B cell (primary cell): ENCODE results near the gene CHSY3. TPM values are rescaled to one million over a fixed set of nuclear protein-coding genes. Genes with fewer than 3 reads are reported as not detected.

Experiments used
- ATAC-seq: fragments of 200-7000 bp; cut with Tn5 transposase; one replicate; pipeline ENCODE4 v1.10.0; 2021; ENCODE audit warnings: low read depth, mild to moderate bottlenecking, moderate number of reproducible peaks, moderate library complexity
- CTCF ChIA-PET: fragments of 350-600 bp; sonication (Branson Sonifier 250); formaldehyde crosslinking; loops from one replicate; lab custom pipeline; 2021; ENCODE audit warnings: antibody characterized with exemption, inconsistent platforms; lab: Charles Lee
- POLR2A ChIA-PET: fragments of 350-600 bp; sonication (Branson Sonifier 250); formaldehyde crosslinking; loops from one replicate; lab custom pipeline; 2021; ENCODE audit warnings: antibody characterized with exemption; lab: Charles Lee
- DNase-seq: peaks from one replicate; pipeline ENCODE4 v3.0.0; 2013
- H2AFZ ChIP-seq: 2 replicates; pipeline ENCODE4 v1.6.1; 2012; ENCODE audit warnings: mild to moderate bottlenecking, low read depth, low read length; ENCODE audit not compliant: insufficient read depth, poor library complexity, severe bottlenecking
- H3K27ac ChIP-seq, 2 donors: 1 replicate in 1 of 2; 2 replicates in 1 of 2; pipeline ENCODE4 v1.5.1; 2012 to 2013; ENCODE audit warnings: low read length in 2 of 2, mild to moderate bottlenecking in 2 of 2, moderate library complexity in 1 of 2
- H3K27me3 ChIP-seq, 4 experiments: fragments of 200-600 bp in 1 of 4; sonication (generic) in 1 of 4; replicated peaks in 1 of 4; 1 replicate in 2 of 4; 2 replicates in 2 of 4; pipeline versions ENCODE4 v1.6.1 to v1.7.0; 2013 to 2016; ENCODE audit warnings: low read length in 3 of 4, mild to moderate bottlenecking in 2 of 4, mixed read lengths in 1 of 4, moderate library complexity in 1 of 4; ENCODE audit not compliant: insufficient read depth in 4 of 4, control insufficient read depth in 3 of 4; ENCODE audit errors: control extremely low read depth in 1 of 4
- H3K36me3 ChIP-seq, 2 experiments: replicated peaks in 1 of 2; 1 replicate in 1 of 2; 2 replicates in 1 of 2; pipeline versions ENCODE4 v1.6.1 to v1.7.1; 2013; ENCODE audit warnings: low read length in 1 of 2; ENCODE audit not compliant: insufficient read depth in 2 of 2, control insufficient read depth in 1 of 2; ENCODE audit errors: control extremely low read depth in 1 of 2, extremely low read depth in 1 of 2
- H3K4me1 ChIP-seq, 2 donors: fragments of 200-600 bp in 1 of 2; sonication (generic) in 1 of 2; 1 replicate in 1 of 2; 2 replicates in 1 of 2; pipeline versions ENCODE4 v1.5.1 to v1.6.1; 2013 to 2017; ENCODE audit warnings: low read length in 2 of 2; ENCODE audit not compliant: control insufficient read depth in 2 of 2, insufficient read depth in 2 of 2
- H3K4me2 ChIP-seq: replicated peaks from 2 replicates; pipeline ENCODE3; 2012; ENCODE audit warnings: mild to moderate bottlenecking, low read depth, low read length; ENCODE audit not compliant: poor library complexity, severe bottlenecking
- H3K4me3 ChIP-seq, 5 experiments: fragments of 200-600 bp in 1 of 5; sonication (generic) in 1 of 5; 1 replicate in 3 of 5; 2 replicates in 2 of 5; pipeline versions ENCODE4 v1.5.1 to v1.7.0; 2011 to 2016; ENCODE audit warnings: low read length in 4 of 5, mild to moderate bottlenecking in 4 of 5, low read depth in 2 of 5, control low read depth in 1 of 5, moderate library complexity in 1 of 5; ENCODE audit not compliant: insufficient read depth in 1 of 5; ENCODE audit errors: control extremely low read depth in 1 of 5, extremely low read depth in 1 of 5
- H3K79me2 ChIP-seq: fragments of 200-600 bp; sonication (generic); one replicate; pipeline ENCODE4 v1.6.0; 2016; ENCODE audit warnings: low read length; ENCODE audit not compliant: control insufficient read depth, insufficient read depth
- H3K9ac ChIP-seq: fragments of 200-600 bp; sonication (generic); 2 replicates; pipeline ENCODE4 v1.6.1; 2017; ENCODE audit warnings: mild to moderate bottlenecking, low read length, moderate library complexity
- H3K9me3 ChIP-seq, 3 donors: one replicate each; pipeline versions ENCODE4 v1.6.1 to v1.7.1; 2013; ENCODE audit warnings: low read length in 2 of 3; ENCODE audit not compliant: control insufficient read depth in 2 of 3, insufficient read depth in 1 of 3; ENCODE audit errors: control extremely low read depth in 1 of 3
- H4K20me1 ChIP-seq: 2 replicates; pipeline ENCODE4 v1.6.0; 2012; ENCODE audit warnings: mild to moderate bottlenecking, low read length; ENCODE audit not compliant: insufficient read depth, control insufficient read depth, poor library complexity, severe bottlenecking
- H3K27ac Mint-ChIP-seq: one replicate; pipeline ENCODE4 v1.8.0; 2021; ENCODE audit warnings: mixed read lengths
- H3K27me3 Mint-ChIP-seq: one replicate; pipeline ENCODE4 v1.8.0; 2021; ENCODE audit warnings: mixed read lengths
- H3K4me1 Mint-ChIP-seq: one replicate; pipeline ENCODE4 v1.8.0; 2021; ENCODE audit warnings: mixed read lengths
- H3K4me3 Mint-ChIP-seq: one replicate; pipeline ENCODE4 v1.8.0; 2021; ENCODE audit warnings: mixed read lengths
- H3K9me3 Mint-ChIP-seq: one replicate; pipeline ENCODE4 v1.8.0; 2022; ENCODE audit warnings: mixed read lengths; ENCODE audit not compliant: insufficient read depth
- CTCF ChIP-seq: fragments of 200-600 bp; IDR thresholded peaks from one replicate; pipeline ENCODE4 v1.8.0; 2022; ENCODE audit warnings: antibody characterized with exemption, mild to moderate bottlenecking
- EZH2 ChIP-seq: IDR thresholded peaks from 2 replicates; pipeline ENCODE4 v1.6.1; 2012; ENCODE audit warnings: borderline replicate concordance, low read depth, mild to moderate bottlenecking, moderate library complexity, low read length; ENCODE audit not compliant: insufficient read depth, poor library complexity, severe bottlenecking
- whole genome bisulfite sequencing: methylation state at CpG from one replicate; pipeline ENCODE4 v1.1.5; 2013; ENCODE audit warnings: missing lambda C conversion rate; ENCODE audit not compliant: insufficient coverage; 5-methylcytosine and 5-hydroxymethylcytosine counted together
- intact Hi-C: fragments of 100-400 bp; cut with micrococcal nuclease; formaldehyde crosslinking; loops from one replicate; pipeline ENCODE4 v1.10.0; 2022
- polyA plus RNA-seq: library from polyadenylated mRNA; depleted of rRNA; stranded (reverse); fragments of >200 nt; gene quantifications from 2 replicates; pipeline ENCODE4 v1.2.3, GENCODE V29; 2012
- total RNA-seq, 2 donors: library from RNA; stranded (reverse); fragments of 120-200 nt in 1 of 2; gene quantifications; 1 replicate in 1 of 2; 2 replicates in 1 of 2; pipeline versions ENCODE4 v1.2.3 to v1.2.4, GENCODE V29; 2013 to 2022

Gene CHSY3
- total and polyA plus RNA-seq, 2 donors (not counting 1 experiment from before 2014, with no cell fraction given): not detected

- no peak overlapping the region for H3K4me3 Mint-ChIP-seq
These were observed 41.6 kb downstream of the CHSY3 start for GRCh38 chr5:129945774-129946270.

GRCh38 chr5:129951039-129951438 lies 46.8 kb downstream of the CHSY3 start:
- CTCF ChIA-PET: no interaction called here
- H3K9me3 Mint-ChIP-seq: peaks cover 3% of the 10 kb centered on the region
- no peak overlapping the region for H3K27ac ChIP-seq
- TF ChIP-seq EZH2: no peak
- no peak for TF ChIP-seq CTCF
- no peaks in the 10 kb centered on the region for H3K27me3 ChIP-seq
- no peak overlapping the region for H3K27ac Mint-ChIP-seq
- no peaks in the 10 kb centered on the region for H3K27me3 Mint-ChIP-seq
- H4K20me1 ChIP-seq: no peaks in the 10 kb centered on the region
- DNase-seq (no peak), ATAC-seq (no peak)
- H3K4me3 Mint-ChIP-seq: no peak overlapping the region
- no peak overlapping the region for H3K4me2 ChIP-seq
- no CpG with 5 or more reads among the region's 2 CpGs for WGBS
- H2AFZ ChIP-seq: no peak overlapping the region
- intact Hi-C loops: no loop called here
- no peak overlapping the region for H3K9ac ChIP-seq
- no peaks in the 10 kb centered on the region for H3K79me2 ChIP-seq
- POLR2A ChIA-PET: no interaction called here
- H3K4me1 Mint-ChIP-seq: no peaks in the 10 kb centered on the region
- no peaks in the 10 kb centered on the region for H3K36me3 ChIP-seq
- H3K4me3 ChIP-seq: no peak overlapping the region
- peaks cover 0 to 4% (median 0%) of the 10 kb centered on the region in 3 donors for H3K9me3 ChIP-seq
- no peaks in the 10 kb centered on the region for H3K4me1 ChIP-seq

More at GRCh38 chr5:129945774-129946270, 41.6 kb downstream of the CHSY3 start:
- DNase-seq (no peak), ATAC-seq (no peak)
- H3K4me3 ChIP-seq: no peak overlapping the region
- H3K9me3 Mint-ChIP-seq: no peaks in the 10 kb centered on the region
- WGBS: no CpG with 5 or more reads among the region's 1 CpG
- no peaks in the 10 kb centered on the region for H3K9me3 ChIP-seq
- POLR2A ChIA-PET: no interaction called here
- no peak for TF ChIP-seq EZH2
- no peak for TF ChIP-seq CTCF
- no peak overlapping the region for H3K4me2 ChIP-seq
- no peak overlapping the region for H3K27ac Mint-ChIP-seq
- no peaks in the 10 kb centered on the region for H4K20me1 ChIP-seq
- H3K27me3 ChIP-seq: no peaks in the 10 kb centered on the region
- no peaks in the 10 kb centered on the region for H3K4me1 ChIP-seq
- no peak overlapping the region for H2AFZ ChIP-seq
- no peaks in the 10 kb centered on the region for H3K4me1 Mint-ChIP-seq
- CTCF ChIA-PET: no interaction called here
- no peak overlapping the region for H3K27ac ChIP-seq
- intact Hi-C loops: no loop called here
- H3K36me3 ChIP-seq: no peaks in the 10 kb centered on the region
- H3K27me3 Mint-ChIP-seq: no peaks in the 10 kb centered on the region
- no peaks in the 10 kb centered on the region for H3K79me2 ChIP-seq
- H3K9ac ChIP-seq: no peak overlapping the region
